ENCODE results near the gene MS4A6A. TPM values are rescaled to one million over a fixed set of nuclear protein-coding genes. Genes with fewer than 3 reads are reported as not detected.

The MS4A6A gene
- total RNA-seq, 2 donors from 2014 or later = not detected

- WGBS, 2 experiments (ENCODE audit: insufficient coverage in 1 of 2, insufficient read length in 1 of 2) = 92% methylated on average over 1 of the region's 1 CpG; no CpG with 5 or more reads in 1 of the 2 experiments
- no peak overlapping the region for H3K27ac Mint-ChIP-seq
Measured at GRCh38 chr11:60164550-60165075, 18.3 kb downstream of the MS4A6A start.

GRCh38 chr11:60161766-60162165, 21.1 kb downstream of the MS4A6A start:
- Histone ChIP-seq H3K27me3 (ENCODE audit: control insufficient read depth, insufficient read depth, low read length, poor library complexity, severe bottlenecking) (no peaks in the 10 kb centered on the region), H3K4me3 (ENCODE audit: low read length) (no peak overlapping the region), H3K9me3 (ENCODE audit: control insufficient read depth, low read length) (no peaks in the 10 kb centered on the region), H3K9ac (ENCODE audit: extremely low read depth, low read length, poor library complexity, severe bottlenecking) (no peak overlapping the region), H3K27ac (ENCODE audit: low read depth, low read length) (no peak overlapping the region), H3K4me1 (ENCODE audit: control insufficient read depth, insufficient read depth, low read length) (no peaks in the 10 kb centered on the region), H3K36me3 (ENCODE audit: control insufficient read depth, insufficient read depth, low read length) (no peaks in the 10 kb centered on the region)
- no peak for TF ChIP-seq CTCF (conservative IDR thresholded peaks at IDR 0.05)
- H3K27ac Mint-ChIP-seq = no peak overlapping the region
- no peak overlapping the region for H3K4me3 Mint-ChIP-seq
- H3K4me1 Mint-ChIP-seq = no peaks in the 10 kb centered on the region
- no peak for DNase-seq
- WGBS, 2 experiments (ENCODE audit: insufficient coverage in 1 of 2, insufficient read length in 1 of 2) = 86 to 100% methylated on average over 3 to 4 of the region's 4 CpGs
- H3K36me3 Mint-ChIP-seq (ENCODE audit: low read depth) = no peaks in the 10 kb centered on the region
- peaks cover 12% of the 10 kb centered on the region for H3K9me3 Mint-ChIP-seq
- no peaks in the 10 kb centered on the region for H3K27me3 Mint-ChIP-seq (ENCODE audit: insufficient read depth)

More at GRCh38 chr11:60164550-60165075, 18.3 kb downstream of the MS4A6A start:
- no peak overlapping the region for H3K27ac ChIP-seq (ENCODE audit: low read depth, low read length)
- H3K36me3 Mint-ChIP-seq (ENCODE audit: low read depth) = no peaks in the 10 kb centered on the region
- no peak overlapping the region for H3K4me3 Mint-ChIP-seq
- no peaks in the 10 kb centered on the region for H3K4me1 Mint-ChIP-seq
- H3K36me3 ChIP-seq (ENCODE audit: control insufficient read depth, insufficient read depth, low read length) = no peaks in the 10 kb centered on the region
- no peaks in the 10 kb centered on the region for H3K4me1 ChIP-seq (ENCODE audit: control insufficient read depth, insufficient read depth, low read length)
- peaks cover 18% of the 10 kb centered on the region for H3K9me3 ChIP-seq (ENCODE audit: control insufficient read depth, low read length)
- no peak overlapping the region for H3K4me3 ChIP-seq (ENCODE audit: low read length)
- no peaks in the 10 kb centered on the region for H3K27me3 ChIP-seq (ENCODE audit: control insufficient read depth, insufficient read depth, low read length, poor library complexity, severe bottlenecking)
- no peak for TF ChIP-seq CTCF (conservative IDR thresholded peaks at IDR 0.05)
- no peak for DNase-seq
- H3K27me3 Mint-ChIP-seq (ENCODE audit: insufficient read depth) = peaks cover 1% of the 10 kb centered on the region
- peaks cover 32% of the 10 kb centered on the region for H3K9me3 Mint-ChIP-seq
- no peak overlapping the region for H3K9ac ChIP-seq (ENCODE audit: extremely low read depth, low read length, poor library complexity, severe bottlenecking)

GRCh38 chr11:60161107-60161506, 21.8 kb downstream of the MS4A6A start:
- H3K9ac ChIP-seq (ENCODE audit: extremely low read depth, low read length, poor library complexity, severe bottlenecking) = no peak overlapping the region
- H3K36me3 ChIP-seq (ENCODE audit: control insufficient read depth, insufficient read depth, low read length) = no peaks in the 10 kb centered on the region
- no peaks in the 10 kb centered on the region for H3K4me1 ChIP-seq (ENCODE audit: control insufficient read depth, insufficient read depth, low read length)
- no peak overlapping the region for H3K27ac ChIP-seq (ENCODE audit: low read depth, low read length)
- H3K9me3 Mint-ChIP-seq = peaks cover 8% of the 10 kb centered on the region
- 85 to 100% methylated on average over 1 to 2 of the region's 2 CpGs for WGBS, 2 experiments (ENCODE audit: insufficient coverage in 1 of 2, insufficient read length in 1 of 2)
- no peak overlapping the region for H3K27ac Mint-ChIP-seq
- TF ChIP-seq CTCF (conservative IDR thresholded peaks at IDR 0.05) = no peak
- DNase-seq = no peak
- H3K9me3 ChIP-seq (ENCODE audit: control insufficient read depth, low read length) = peaks cover 3% of the 10 kb centered on the region
- H3K36me3 Mint-ChIP-seq (ENCODE audit: low read depth) = no peaks in the 10 kb centered on the region
- H3K4me3 Mint-ChIP-seq = no peak overlapping the region
- H3K27me3 Mint-ChIP-seq (ENCODE audit: insufficient read depth) = no peaks in the 10 kb centered on the region
- no peaks in the 10 kb centered on the region for H3K27me3 ChIP-seq (ENCODE audit: control insufficient read depth, insufficient read depth, low read length, poor library complexity, severe bottlenecking)
- no peaks in the 10 kb centered on the region for H3K4me1 Mint-ChIP-seq
- no peak overlapping the region for H3K4me3 ChIP-seq (ENCODE audit: low read length)
